GM12878 (cell line): ENCODE data around the gene LRRC47. TPM values are rescaled to one million over a fixed set of nuclear protein-coding genes. Genes with fewer than 3 reads are reported as not detected.

Experiments
- ATAC-seq: fragments of 200-7000 bp; cut with Tn5 transposase; 3 replicates; pipeline ENCODE4 v1.9.1; 2020; ENCODE audit warnings: mild to moderate bottlenecking, moderate library complexity
- BruUV-seq: library from RNA; stranded (reverse); fragments of 400-500 nt; replicated peaks from 2 replicates; lab custom pipeline; 2021; lab: Mats Ljungman, UMichigan
- CTCF ChIA-PET: fragments of 300-600 bp; sonication (Branson Sonifier 250); formaldehyde crosslinking; extraction: SDS; loops from one replicate; lab custom pipeline; 2021; ENCODE audit warnings: inconsistent platforms; lab: Yijun Ruan, JAX
- POLR2A ChIA-PET: fragments of 350-600 bp; formaldehyde crosslinking; extraction: SDS; loops from one replicate; lab custom pipeline; 2021; ENCODE audit warnings: inconsistent platforms; lab: Charles Lee
- RAD21 ChIA-PET: fragments of 300-600 bp; sonication (Branson Sonifier 250); formaldehyde crosslinking; loops from one replicate; lab custom pipeline; 2023; ENCODE audit warnings: antibody characterized with exemption; ENCODE audit not compliant: unreplicated experiment; lab: Charles Lee
- SMC1A ChIA-PET: fragments of 300-600 bp; sonication (Branson Sonifier 250); formaldehyde crosslinking; loops from one replicate; lab custom pipeline; 2023; ENCODE audit not compliant: unreplicated experiment, uncharacterized antibody; lab: Charles Lee
- DNase-seq: peaks from one replicate; pipeline ENCODE4 v3.0.0-alpha.2; 2011; ENCODE audit warnings: low read depth, low spot score
- FAIRE-seq: peaks from 3 replicates; lab custom pipeline; 2011; peaks lifted over from hg19 to GRCh38; lab: Jason Lieb, UNC
- H2AFZ ChIP-seq: 2 replicates; pipeline ENCODE4 v1.6.0; 2011; ENCODE audit warnings: low read depth, low read length, control low read depth; ENCODE audit not compliant: control insufficient read depth
- H3K27ac ChIP-seq: 2 replicates; pipeline ENCODE4 v1.5.1; 2011; ENCODE audit warnings: control low read depth; ENCODE audit not compliant: control insufficient read depth, insufficient read depth
- H3K27me3 ChIP-seq, 2 experiments: replicated peaks in 1 of 2; 2 replicates each; pipeline versions ENCODE4 v1.6.0 to v1.6.1; 2011; ENCODE audit warnings: low read length in 1 of 2; ENCODE audit not compliant: control insufficient read depth in 2 of 2, insufficient read depth in 2 of 2
- H3K36me3 ChIP-seq, 2 experiments: 2 replicates each; pipeline ENCODE4 v1.5.1; 2011; ENCODE audit warnings: low read length in 1 of 2; ENCODE audit not compliant: control insufficient read depth in 2 of 2, insufficient read depth in 2 of 2
- H3K4me1 ChIP-seq: 2 replicates; pipeline ENCODE4 v1.6.1; 2011; ENCODE audit warnings: mild to moderate bottlenecking, low read length, moderate library complexity, mixed read lengths; ENCODE audit not compliant: control insufficient read depth, insufficient read depth
- H3K4me2 ChIP-seq: 2 replicates; pipeline ENCODE4 v1.6.0; 2011; ENCODE audit warnings: control low read depth; ENCODE audit not compliant: control insufficient read depth, insufficient read depth
- H3K4me3 ChIP-seq: fragments of 200-600 bp; sonication (generic); 2 replicates; pipeline ENCODE4 v1.5.1; 2016
- H3K79me2 ChIP-seq: 2 replicates; pipeline ENCODE4 v1.6.0; 2011; ENCODE audit warnings: low read length; ENCODE audit not compliant: control insufficient read depth, insufficient read depth
- H3K9ac ChIP-seq: 2 replicates; pipeline ENCODE4 v1.8.0; 2011; ENCODE audit warnings: low read length, control low read depth, mixed read lengths; ENCODE audit not compliant: control insufficient read depth, insufficient read depth
- H3K9me3 ChIP-seq: replicated peaks from 3 replicates; pipeline ENCODE4 v1.5.1; 2011; ENCODE audit warnings: mild to moderate bottlenecking, low read length; ENCODE audit not compliant: control insufficient read depth, insufficient read depth
- H4K20me1 ChIP-seq: 2 replicates; pipeline ENCODE4 v1.6.0; 2011; ENCODE audit not compliant: control insufficient read depth, insufficient read depth
- CBX3 ChIP-seq: fragments of 200-600 bp; sonication (generic); IDR thresholded peaks from 2 replicates; pipeline ENCODE4 v1.6.1; 2016; ENCODE audit warnings: low read depth, borderline replicate concordance
- CEBPB ChIP-seq, 2 experiments: fragments of 150-350 bp in 1 of 2; IDR thresholded peaks; 2 replicates each; pipeline ENCODE4 v1.6.1; 2012 to 2014; ENCODE audit warnings: low read depth in 2 of 2, low read length in 2 of 2, borderline replicate concordance in 1 of 2, inconsistent platforms in 1 of 2
- ESRRA ChIP-seq: IDR thresholded peaks from 2 replicates; pipeline ENCODE4 v1.6.1; 2012; ENCODE audit warnings: mild to moderate bottlenecking, low read length, improper control_type of control experiment
- FOXM1 ChIP-seq: IDR thresholded peaks from 2 replicates; pipeline ENCODE4 v1.6.1; 2012; ENCODE audit warnings: low read depth, mild to moderate bottlenecking, inconsistent platforms, low read length, moderate library complexity
- HCFC1 ChIP-seq: fragments of 150-350 bp; IDR thresholded peaks from 2 replicates; pipeline ENCODE4 v1.6.1; 2014; ENCODE audit warnings: low read length
- NR2C2 ChIP-seq: IDR thresholded peaks from 2 replicates; pipeline ENCODE4 v1.6.1; 2011; ENCODE audit warnings: borderline replicate concordance, low read depth; ENCODE audit not compliant: control insufficient read depth, insufficient read length
- NRF1 ChIP-seq: conservative IDR thresholded peaks from 2 replicates; pipeline ENCODE4 v1.6.1; 2011; ENCODE audit warnings: mild to moderate bottlenecking, low read depth, low read length, improper control_type of control experiment
- PAX8 ChIP-seq: fragments of 450-650 bp; IDR thresholded peaks from 2 replicates; pipeline ENCODE4 v1.6.1; 2017; ENCODE audit warnings: mild to moderate bottlenecking, moderate library complexity
- RUNX3 ChIP-seq: IDR thresholded peaks from 2 replicates; pipeline ENCODE4 v1.6.1; 2012; ENCODE audit warnings: low read length, inconsistent platforms
- SMAD1 ChIP-seq: fragments of 450-650 bp; IDR thresholded peaks from 2 replicates; pipeline ENCODE4 v1.6.1; 2018; ENCODE audit warnings: mild to moderate bottlenecking, low read depth; ENCODE audit not compliant: partially characterized antibody
- SP1 ChIP-seq: IDR thresholded peaks from one replicate; pipeline ENCODE4 v1.6.1; 2011; ENCODE audit warnings: low read depth, low read length
- SPI1 ChIP-seq: IDR thresholded peaks from 2 replicates; pipeline ENCODE4 v1.6.1; 2011; ENCODE audit warnings: low read depth, mild to moderate bottlenecking, low read length, moderate library complexity, borderline replicate concordance; ENCODE audit not compliant: insufficient read depth
- SREBF1 ChIP-seq: IDR thresholded peaks from 2 replicates; pipeline ENCODE4 v1.6.1; 2012; ENCODE audit warnings: mild to moderate bottlenecking, low read length
- TCF12 ChIP-seq: IDR thresholded peaks from 2 replicates; pipeline ENCODE4 v1.6.1; 2011; ENCODE audit warnings: low read depth, mild to moderate bottlenecking, low read length
- WGBS: methylation state at CpG from one replicate; pipeline ENCODE4 v1.1.6; 2016; ENCODE audit warnings: low lambda C conversion rate; ENCODE audit not compliant: insufficient replicate concordance, insufficient coverage; ENCODE audit errors: missing lambda C conversion rate; 5-methylcytosine and 5-hydroxymethylcytosine counted together
- in situ Hi-C: fragments of 300-500 bp; cut with MboI; formaldehyde crosslinking; loops from 9 replicates; pipeline ENCODE4 v1.14.3; 2018; ENCODE audit warnings: mixed read lengths
- intact Hi-C: fragments of 100-400 bp; cut with micrococcal nuclease; formaldehyde crosslinking; loops from one replicate; pipeline ENCODE4 v1.14.2; 2022; ENCODE audit not compliant: unreplicated experiment
- polyA plus RNA-seq, 11 experiments: library from polyadenylated mRNA; depleted of rRNA in 4 of 11; unstranded in 6 of 11; stranded (reverse) in 5 of 11; fragments of >200 nt; fragmentation: Nextera tagmentation in 4 of 11; fragmentation: Illumina TruSeq in 1 of 11; extraction: Ambion mirVana in 4 of 11; extraction: Trizol in 1 of 11; gene quantifications; 1 replicate in 1 of 11; 2 replicates in 10 of 11; pipeline versions ENCODE4 v1.2.1 to v1.2.3, GENCODE V29; 2011 to 2016; ENCODE audit warnings: inconsistent platforms in 2 of 11, missing spikeins in 2 of 11, low read depth in 1 of 11
- total RNA-seq, 4 experiments: library from RNA; depleted of rRNA in 3 of 4; stranded (reverse); fragments of >200 nt in 3 of 4; fragmentation: Illumina TruSeq in 1 of 4; extraction: Trizol in 1 of 4; gene quantifications; 2 replicates each; pipeline versions ENCODE4 v1.2.1 to v1.2.3, GENCODE V29; 2013 to 2021
- TF ChIP-seq, protein P1 (sequence below): fragments of 450-650 bp; formaldehyde crosslinking; IDR thresholded peaks from 2 replicates; pipeline ENCODE4 v1.5.0; 2022; ENCODE audit warnings: mild to moderate bottlenecking, missing genetic modification characterization
- TF ChIP-seq, protein P2 (sequence below): fragments of 150-350 bp; IDR thresholded peaks from 2 replicates; pipeline ENCODE4 v1.6.1; 2016; ENCODE audit warnings: low read depth, low read length

LRRC47 gene
- total and polyA plus RNA-seq, 10 of the 15 experiments (the other 5 are each of a cell fraction or from before 2014, with no cell fraction given): 2.5 to 34.6 (median 18.2) TPM

DNA sequence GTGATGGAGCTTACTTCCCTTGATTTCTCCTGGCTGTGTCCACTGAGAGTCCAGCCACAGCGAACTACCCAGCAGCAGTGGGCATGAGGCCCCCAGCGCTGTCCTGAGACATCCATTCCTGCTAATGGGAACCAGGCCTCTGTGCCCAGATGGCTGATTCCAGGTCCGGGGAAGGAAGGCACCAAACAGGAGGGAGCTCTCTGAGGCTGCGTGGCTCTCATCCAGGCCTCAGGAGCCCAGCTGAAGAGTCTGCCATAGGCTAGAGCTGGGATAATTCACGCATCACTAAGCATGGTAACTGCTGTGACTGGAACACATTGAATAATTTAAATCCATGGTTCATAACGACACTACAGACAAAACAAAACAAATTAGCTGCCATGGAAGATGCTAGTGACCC, 24.7 kb upstream of the LRRC47 start:
- CTCF ChIA-PET: no interaction called here
- H3K36me3 ChIP-seq: peaks cover 0 to 4% of the 10 kb centered on the region in 2 experiments; a peak in 3 of 4 replicates
- no peak overlapping the region for H3K27ac ChIP-seq
- H3K9me3 ChIP-seq: no peaks in the 10 kb centered on the region
- BruUV-seq: no TSS peak
- POLR2A ChIA-PET: no interaction called here
- SMC1A ChIA-PET: no interaction called here
- no peaks in the 10 kb centered on the region for H3K4me1 ChIP-seq
- intact Hi-C loops (no loop called here), in situ Hi-C loops (no loop called here)
- H3K4me2 ChIP-seq: no peak overlapping the region
- FAIRE-seq (no peak), ATAC-seq (no peak), DNase-seq (no peak)
- H3K27me3 ChIP-seq: no peaks in the 10 kb centered on the region
- no peak overlapping the region for H3K9ac ChIP-seq
- RAD21 ChIA-PET: no interaction called here
- no peak overlapping the region for H2AFZ ChIP-seq
- TF ChIP-seq SP1 (no peak), SREBF1 (no peak), CEBPB (IDR thresholded peaks at IDR 0.05; ENCODE audit: borderline replicate concordance in 1 of 2, low read depth in 2 of 2, low read length in 2 of 2) (no peak), ESRRA (no peak), FOXM1 (no peak), NR2C2 (no peak), SPI1 (no peak), TCF12 (no peak), HCFC1 (no peak), SMAD1 (no peak), PAX8 (no peak), CBX3 (no peak), NRF1 (no peak), RUNX3 (no peak)
- TF ChIP-seq, protein P1, sequence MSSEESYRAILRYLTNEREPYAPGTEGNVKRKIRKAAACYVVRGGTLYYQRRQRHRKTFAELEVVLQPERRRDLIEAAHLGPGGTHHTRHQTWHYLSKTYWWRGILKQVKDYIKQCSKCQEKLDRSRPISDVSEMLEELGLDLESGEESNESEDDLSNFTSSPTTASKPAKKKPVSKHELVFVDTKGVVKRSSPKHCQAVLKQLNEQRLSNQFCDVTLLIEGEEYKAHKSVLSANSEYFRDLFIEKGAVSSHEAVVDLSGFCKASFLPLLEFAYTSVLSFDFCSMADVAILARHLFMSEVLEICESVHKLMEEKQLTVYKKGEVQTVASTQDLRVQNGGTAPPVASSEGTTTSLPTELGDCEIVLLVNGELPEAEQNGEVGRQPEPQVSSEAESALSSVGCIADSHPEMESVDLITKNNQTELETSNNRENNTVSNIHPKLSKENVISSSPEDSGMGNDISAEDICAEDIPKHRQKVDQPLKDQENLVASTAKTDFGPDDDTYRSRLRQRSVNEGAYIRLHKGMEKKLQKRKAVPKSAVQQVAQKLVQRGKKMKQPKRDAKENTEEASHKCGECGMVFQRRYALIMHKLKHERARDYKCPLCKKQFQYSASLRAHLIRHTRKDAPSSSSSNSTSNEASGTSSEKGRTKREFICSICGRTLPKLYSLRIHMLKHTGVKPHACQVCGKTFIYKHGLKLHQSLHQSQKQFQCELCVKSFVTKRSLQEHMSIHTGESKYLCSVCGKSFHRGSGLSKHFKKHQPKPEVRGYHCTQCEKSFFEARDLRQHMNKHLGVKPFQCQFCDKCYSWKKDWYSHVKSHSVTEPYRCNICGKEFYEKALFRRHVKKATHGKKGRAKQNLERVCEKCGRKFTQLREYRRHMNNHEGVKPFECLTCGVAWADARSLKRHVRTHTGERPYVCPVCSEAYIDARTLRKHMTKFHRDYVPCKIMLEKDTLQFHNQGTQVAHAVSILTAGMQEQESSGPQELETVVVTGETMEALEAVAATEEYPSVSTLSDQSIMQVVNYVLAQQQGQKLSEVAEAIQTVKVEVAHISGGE: no peak
- TF ChIP-seq, protein P2, sequence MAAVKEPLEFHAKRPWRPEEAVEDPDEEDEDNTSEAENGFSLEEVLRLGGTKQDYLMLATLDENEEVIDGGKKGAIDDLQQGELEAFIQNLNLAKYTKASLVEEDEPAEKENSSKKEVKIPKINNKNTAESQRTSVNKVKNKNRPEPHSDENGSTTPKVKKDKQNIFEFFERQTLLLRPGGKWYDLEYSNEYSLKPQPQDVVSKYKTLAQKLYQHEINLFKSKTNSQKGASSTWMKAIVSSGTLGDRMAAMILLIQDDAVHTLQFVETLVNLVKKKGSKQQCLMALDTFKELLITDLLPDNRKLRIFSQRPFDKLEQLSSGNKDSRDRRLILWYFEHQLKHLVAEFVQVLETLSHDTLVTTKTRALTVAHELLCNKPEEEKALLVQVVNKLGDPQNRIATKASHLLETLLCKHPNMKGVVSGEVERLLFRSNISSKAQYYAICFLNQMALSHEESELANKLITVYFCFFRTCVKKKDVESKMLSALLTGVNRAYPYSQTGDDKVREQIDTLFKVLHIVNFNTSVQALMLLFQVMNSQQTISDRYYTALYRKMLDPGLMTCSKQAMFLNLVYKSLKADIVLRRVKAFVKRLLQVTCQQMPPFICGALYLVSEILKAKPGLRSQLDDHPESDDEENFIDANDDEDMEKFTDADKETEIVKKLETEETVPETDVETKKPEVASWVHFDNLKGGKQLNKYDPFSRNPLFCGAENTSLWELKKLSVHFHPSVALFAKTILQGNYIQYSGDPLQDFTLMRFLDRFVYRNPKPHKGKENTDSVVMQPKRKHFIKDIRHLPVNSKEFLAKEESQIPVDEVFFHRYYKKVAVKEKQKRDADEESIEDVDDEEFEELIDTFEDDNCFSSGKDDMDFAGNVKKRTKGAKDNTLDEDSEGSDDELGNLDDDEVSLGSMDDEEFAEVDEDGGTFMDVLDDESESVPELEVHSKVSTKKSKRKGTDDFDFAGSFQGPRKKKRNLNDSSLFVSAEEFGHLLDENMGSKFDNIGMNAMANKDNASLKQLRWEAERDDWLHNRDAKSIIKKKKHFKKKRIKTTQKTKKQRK: no peak
- H3K4me3 ChIP-seq: no peak overlapping the region
- WGBS: 98% methylated on average over 6 of the region's 6 CpGs
- H4K20me1 ChIP-seq: no peaks in the 10 kb centered on the region
- H3K79me2 ChIP-seq: no peaks in the 10 kb centered on the region
